ENCODE data around the gene ACSL4.
"Not testable (repeated sequence)": the region's sequence is repeated elsewhere in the genome, so short reads cannot be mapped to it uniquely, and the experiment has no call there.

ACSL4 gene

DNA sequence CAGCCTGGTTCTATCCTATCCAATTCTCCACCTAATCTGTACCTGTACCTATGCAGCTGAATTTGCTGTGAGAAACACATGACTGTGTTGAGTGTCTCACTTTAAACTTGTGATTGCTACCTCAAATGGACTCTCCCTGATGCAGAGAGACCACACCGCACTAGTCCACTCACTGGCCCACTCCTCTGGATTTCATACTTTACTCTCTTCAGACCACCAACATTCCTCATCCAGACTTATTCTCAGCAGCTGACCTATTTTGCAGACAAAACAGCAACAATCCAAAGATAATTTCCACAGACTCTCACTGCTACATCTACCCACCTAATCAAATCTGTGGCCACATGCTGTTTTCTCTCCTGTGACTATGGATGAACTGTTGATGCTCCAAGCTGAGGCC lies 45.2 kb downstream of the ACSL4 start:
- TF ChIP-seq, protein P1, sequence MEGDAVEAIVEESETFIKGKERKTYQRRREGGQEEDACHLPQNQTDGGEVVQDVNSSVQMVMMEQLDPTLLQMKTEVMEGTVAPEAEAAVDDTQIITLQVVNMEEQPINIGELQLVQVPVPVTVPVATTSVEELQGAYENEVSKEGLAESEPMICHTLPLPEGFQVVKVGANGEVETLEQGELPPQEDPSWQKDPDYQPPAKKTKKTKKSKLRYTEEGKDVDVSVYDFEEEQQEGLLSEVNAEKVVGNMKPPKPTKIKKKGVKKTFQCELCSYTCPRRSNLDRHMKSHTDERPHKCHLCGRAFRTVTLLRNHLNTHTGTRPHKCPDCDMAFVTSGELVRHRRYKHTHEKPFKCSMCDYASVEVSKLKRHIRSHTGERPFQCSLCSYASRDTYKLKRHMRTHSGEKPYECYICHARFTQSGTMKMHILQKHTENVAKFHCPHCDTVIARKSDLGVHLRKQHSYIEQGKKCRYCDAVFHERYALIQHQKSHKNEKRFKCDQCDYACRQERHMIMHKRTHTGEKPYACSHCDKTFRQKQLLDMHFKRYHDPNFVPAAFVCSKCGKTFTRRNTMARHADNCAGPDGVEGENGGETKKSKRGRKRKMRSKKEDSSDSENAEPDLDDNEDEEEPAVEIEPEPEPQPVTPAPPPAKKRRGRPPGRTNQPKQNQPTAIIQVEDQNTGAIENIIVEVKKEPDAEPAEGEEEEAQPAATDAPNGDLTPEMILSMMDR (IDR thresholded peaks at IDR 0.05; ENCODE audit: borderline replicate concordance, control extremely low read depth, extremely low read depth, insufficient read depth, missing control alignments): no peak
- in situ Hi-C loops (cut with MboI; ENCODE audit: low sequenced_read_pairs, unreplicated experiment): no loop called here
- DNase-seq (ENCODE audit: low spot score): no peak

DNA sequence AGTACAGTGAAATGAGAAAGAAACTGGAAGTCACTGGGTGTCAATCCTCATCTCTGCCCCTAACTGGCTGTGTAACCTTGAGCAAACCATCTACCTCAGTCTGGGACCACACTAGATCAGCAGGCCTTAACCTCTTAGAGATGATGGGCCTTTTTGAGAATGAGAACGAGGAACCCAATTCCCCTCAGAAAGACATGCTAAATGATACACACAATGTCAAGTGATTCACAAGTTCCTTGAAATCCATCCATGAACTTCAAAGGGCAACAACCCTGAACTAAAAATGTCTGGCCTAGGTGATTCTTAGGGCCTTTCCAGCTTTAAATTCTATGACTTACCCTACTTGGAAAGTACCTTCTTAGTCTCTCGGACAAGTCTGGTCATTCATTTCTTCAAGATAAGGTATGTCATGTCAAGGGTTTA lies 47.4 kb downstream of the ACSL4 start:
- in situ Hi-C loops (cut with MboI; ENCODE audit: low sequenced_read_pairs, unreplicated experiment): no loop called here
- TF ChIP-seq, protein P1 (IDR thresholded peaks at IDR 0.05; ENCODE audit: borderline replicate concordance, control extremely low read depth, extremely low read depth, insufficient read depth, missing control alignments): no peak
- DNase-seq (ENCODE audit: low spot score): no peak

DNA sequence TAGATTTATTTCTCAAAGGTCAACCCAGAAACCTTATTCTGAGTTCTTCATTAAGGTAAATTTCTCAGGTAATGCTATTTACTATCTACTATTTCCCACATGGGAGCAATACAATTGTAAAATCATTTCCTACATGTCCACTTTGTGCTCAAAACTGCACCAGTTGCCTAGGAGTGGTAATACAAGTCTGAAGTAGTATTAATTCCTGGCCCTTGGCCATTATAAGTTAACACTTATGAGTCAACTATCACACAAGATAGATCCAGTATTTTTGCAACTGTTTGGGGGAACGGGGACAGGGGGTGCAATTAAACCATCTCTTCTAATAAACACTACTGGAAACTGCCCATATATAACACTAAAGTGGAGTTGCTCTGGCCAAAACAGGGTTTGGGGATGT lies 48.9 kb downstream of the ACSL4 start:
- in situ Hi-C loops (cut with MboI; ENCODE audit: low sequenced_read_pairs, unreplicated experiment): no loop called here
- DNase-seq (ENCODE audit: low spot score): no peak
- TF ChIP-seq, protein P1 (IDR thresholded peaks at IDR 0.05; ENCODE audit: borderline replicate concordance, control extremely low read depth, extremely low read depth, insufficient read depth, missing control alignments): no peak

DNA sequence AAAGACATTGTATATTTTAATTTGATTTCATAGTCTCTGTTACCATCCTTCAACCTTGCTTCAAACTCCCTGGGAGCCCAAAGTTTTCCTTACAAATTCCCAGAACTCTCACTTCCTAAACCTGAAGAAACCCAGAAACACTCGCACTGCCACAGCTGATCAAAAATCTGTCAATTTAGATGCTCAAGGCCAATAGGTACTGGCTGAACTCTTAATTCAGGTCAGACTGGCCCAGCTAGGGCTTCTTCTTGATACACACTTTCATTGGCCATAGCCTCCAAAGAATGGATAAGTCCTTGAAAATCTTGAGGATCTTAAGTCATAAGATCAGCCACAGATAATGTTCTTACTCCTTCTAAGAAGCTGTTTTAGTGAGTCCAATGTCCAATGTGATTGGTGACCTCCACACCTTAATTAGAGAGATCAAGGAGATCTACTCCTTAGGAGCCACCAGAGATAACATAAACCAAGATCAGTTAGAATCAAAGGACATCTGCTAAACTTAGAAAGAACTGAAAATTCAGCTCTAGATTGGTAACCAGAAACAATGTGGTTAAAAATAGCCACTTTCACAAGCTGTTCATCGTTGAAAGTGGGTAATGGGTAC lies 51.5 kb downstream of the ACSL4 start:
- TF ChIP-seq, protein P1 (IDR thresholded peaks at IDR 0.05; ENCODE audit: borderline replicate concordance, control extremely low read depth, extremely low read depth, insufficient read depth, missing control alignments): no peak
- DNase-seq (ENCODE audit: low spot score): no peak
- in situ Hi-C loops (cut with MboI; ENCODE audit: low sequenced_read_pairs, unreplicated experiment): no loop called here

DNA sequence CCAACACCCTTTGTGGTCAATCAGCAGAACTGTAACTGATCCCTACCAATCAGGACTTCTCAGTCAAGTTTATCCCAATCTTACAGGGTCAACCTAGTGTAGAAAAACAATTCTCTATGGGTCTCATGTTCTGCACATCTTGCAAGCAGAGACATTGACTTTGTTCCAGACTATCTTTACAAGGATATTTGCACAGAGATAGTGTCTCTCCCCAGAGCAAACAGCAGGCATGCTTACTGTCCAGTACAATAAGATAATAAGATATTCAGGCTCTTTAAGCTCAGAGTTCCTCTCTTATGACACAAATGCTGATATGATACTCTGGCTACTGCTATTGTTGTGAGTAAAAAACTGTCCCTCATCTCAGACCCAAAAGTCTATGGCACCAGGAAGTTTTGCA lies 53.2 kb downstream of the ACSL4 start:
- no peak for DNase-seq (ENCODE audit: low spot score)
- in situ Hi-C loops (cut with MboI; ENCODE audit: low sequenced_read_pairs, unreplicated experiment): no loop called here
- TF ChIP-seq, protein P1 (IDR thresholded peaks at IDR 0.05; ENCODE audit: borderline replicate concordance, control extremely low read depth, extremely low read depth, insufficient read depth, missing control alignments): no peak

DNA sequence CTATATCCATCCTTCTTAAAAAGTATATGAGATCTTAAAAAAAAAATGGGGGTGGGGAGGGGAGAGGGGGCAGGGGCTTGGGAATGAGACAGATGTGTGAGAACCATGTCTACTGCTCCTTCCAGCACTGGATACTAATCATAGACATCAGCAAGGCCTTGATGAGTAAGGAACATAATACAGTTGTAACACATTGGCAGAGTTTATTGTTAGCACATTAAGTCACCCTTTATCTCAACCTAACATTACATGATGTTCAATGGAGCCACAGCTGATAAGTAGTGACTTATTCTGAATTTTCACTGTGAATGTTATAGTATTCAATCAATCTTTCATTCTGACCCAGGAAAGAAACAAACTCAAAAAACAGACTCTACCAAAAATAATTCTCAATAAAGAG lies 60.8 kb downstream of the ACSL4 start:
- in situ Hi-C loops (cut with MboI; ENCODE audit: low sequenced_read_pairs, unreplicated experiment): no loop called here
- TF ChIP-seq, protein P1 (IDR thresholded peaks at IDR 0.05; ENCODE audit: borderline replicate concordance, control extremely low read depth, extremely low read depth, insufficient read depth, missing control alignments): no peak
- DNase-seq (ENCODE audit: low spot score): no peak

DNA sequence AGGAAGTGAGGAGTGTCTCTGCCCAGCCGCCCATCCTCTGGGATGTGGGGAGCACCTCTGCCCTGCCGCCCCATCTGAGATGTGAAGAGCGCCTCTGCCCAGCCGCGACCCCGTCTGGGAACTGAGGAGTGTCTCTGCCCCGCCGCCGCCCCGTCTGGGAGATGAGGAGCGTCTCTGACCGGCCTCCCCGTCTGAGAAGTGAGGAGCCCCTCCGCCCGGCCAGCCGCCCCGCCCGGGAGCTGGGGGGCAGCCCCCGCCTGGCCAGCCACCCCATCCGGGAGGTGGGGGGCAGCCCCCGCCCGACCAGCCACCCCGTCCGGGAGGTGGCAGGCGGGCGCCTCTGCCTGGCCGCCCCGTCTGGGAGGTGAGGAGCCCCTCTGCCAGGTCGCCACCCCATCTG lies 61.9 kb downstream of the ACSL4 start:
- DNase-seq (ENCODE audit: low spot score); in situ Hi-C loops (cut with MboI; ENCODE audit: low sequenced_read_pairs, unreplicated experiment): not testable (repeated sequence)

All from GM13976 (cell line).